ENCODE data around the gene PTCH2.

PTCH2 gene

GRCh38 chr1:44775078-44775929 lies 67.7 kb downstream of the PTCH2 start, which contains the start of gene RPS8:
Gene RPS8, plus strand, starts transcription at chr1:44775540. Its CDS starts 57 bp downstream, at chr1:44775597.
- peak within 1 kb of the TSS; percentile 96 for H3K4me3 Mint-ChIP-seq
- peaks cover 33% of the 10 kb centered on the region for H3K4me1 Mint-ChIP-seq (ENCODE audit: low read depth)
- H3K36me3 Mint-ChIP-seq, result peaks cover 23% of the 10 kb centered on the region
- H3K27ac Mint-ChIP-seq, result peak within 1 kb of the TSS; percentile 100
- no peaks in the 10 kb centered on the region for H3K9me3 Mint-ChIP-seq (ENCODE audit: low read depth)
- no peaks in the 10 kb centered on the region for H3K27me3 Mint-ChIP-seq
